Mammary epithelial cell (primary cell): ENCODE data around the gene IFT122.
"Not testable (repeated sequence)": the region's sequence is repeated elsewhere in the genome, so short reads cannot be mapped to it uniquely, and the experiment has no call there.

Source experiments
- EZH2 ChIP-seq: IDR thresholded peaks from 2 replicates; pipeline ENCODE4 v1.6.1; 2012; ENCODE audit warnings: low read length, inconsistent platforms, borderline replicate concordance
- TF ChIP-seq, protein P1 (sequence below), 2 donors: IDR thresholded peaks in 1 of 2; conservative IDR thresholded peaks in 1 of 2; 2 replicates each; pipeline ENCODE4 v1.5.1; 2011 to 2012; ENCODE audit warnings: inconsistent platforms in 2 of 2, low read length in 2 of 2, mild to moderate bottlenecking in 2 of 2, control low read depth in 1 of 2, low read depth in 1 of 2; ENCODE audit not compliant: insufficient read depth in 1 of 2; ENCODE audit errors: extremely low read depth in 1 of 2

DNA sequence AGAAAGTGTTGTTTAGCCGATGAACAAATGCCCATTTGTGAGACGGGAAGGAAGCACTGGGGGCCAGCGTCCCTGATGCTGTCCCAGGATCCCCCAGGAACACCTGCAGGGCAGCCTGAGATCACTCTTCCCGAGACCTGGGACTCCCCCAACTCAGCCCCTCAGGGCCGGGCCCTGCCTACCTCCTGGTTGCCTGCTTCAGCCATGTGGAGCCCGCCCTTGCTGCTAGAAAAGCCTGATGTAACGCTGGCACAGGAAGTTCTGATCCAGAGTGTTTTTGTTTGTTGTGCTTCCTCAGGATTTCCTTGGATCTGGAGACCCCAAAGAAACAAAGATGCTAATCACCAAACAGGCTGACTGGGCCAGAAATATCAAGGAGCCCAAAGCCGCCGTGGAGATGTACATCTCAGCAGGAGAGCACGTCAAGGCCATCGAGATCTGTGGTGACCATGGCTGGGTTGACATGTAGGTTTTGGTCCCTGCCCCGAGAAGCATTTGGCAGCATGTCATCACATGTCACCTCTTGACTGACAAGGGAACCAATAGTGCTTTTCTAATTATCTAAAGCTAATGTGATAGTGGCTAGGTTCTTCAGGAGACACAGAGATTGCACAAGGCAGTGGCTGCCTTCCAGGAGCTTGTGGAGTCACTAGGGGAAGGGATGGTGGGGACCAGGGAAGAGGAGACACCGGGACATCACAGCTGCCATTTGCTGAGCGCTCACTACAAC lies 59.7 kb downstream of the IFT122 start:
- TF ChIP-seq, protein P1, sequence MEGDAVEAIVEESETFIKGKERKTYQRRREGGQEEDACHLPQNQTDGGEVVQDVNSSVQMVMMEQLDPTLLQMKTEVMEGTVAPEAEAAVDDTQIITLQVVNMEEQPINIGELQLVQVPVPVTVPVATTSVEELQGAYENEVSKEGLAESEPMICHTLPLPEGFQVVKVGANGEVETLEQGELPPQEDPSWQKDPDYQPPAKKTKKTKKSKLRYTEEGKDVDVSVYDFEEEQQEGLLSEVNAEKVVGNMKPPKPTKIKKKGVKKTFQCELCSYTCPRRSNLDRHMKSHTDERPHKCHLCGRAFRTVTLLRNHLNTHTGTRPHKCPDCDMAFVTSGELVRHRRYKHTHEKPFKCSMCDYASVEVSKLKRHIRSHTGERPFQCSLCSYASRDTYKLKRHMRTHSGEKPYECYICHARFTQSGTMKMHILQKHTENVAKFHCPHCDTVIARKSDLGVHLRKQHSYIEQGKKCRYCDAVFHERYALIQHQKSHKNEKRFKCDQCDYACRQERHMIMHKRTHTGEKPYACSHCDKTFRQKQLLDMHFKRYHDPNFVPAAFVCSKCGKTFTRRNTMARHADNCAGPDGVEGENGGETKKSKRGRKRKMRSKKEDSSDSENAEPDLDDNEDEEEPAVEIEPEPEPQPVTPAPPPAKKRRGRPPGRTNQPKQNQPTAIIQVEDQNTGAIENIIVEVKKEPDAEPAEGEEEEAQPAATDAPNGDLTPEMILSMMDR (conservative IDR thresholded peaks at IDR 0.05 in 1 of 2, IDR thresholded peaks at IDR 0.05 in 1 of 2; ENCODE audit: extremely low read depth in 1 of 2, insufficient read depth in 1 of 2, low read depth in 1 of 2, low read length in 2 of 2), result not testable (repeated sequence)
- not testable (repeated sequence) for TF ChIP-seq EZH2
